SU-DHL-6 (cell line): Measurements from ENCODE around the gene VAMP1.

Experiments used
- H2AFZ ChIP-seq: fragments of 200-600 bp; sonication (generic); 2 replicates; pipeline ENCODE4 v1.6.1; 2014; ENCODE audit warnings: low read depth, mild to moderate bottlenecking, moderate library complexity, mixed read lengths, antibody characterized with exemption, low read length; ENCODE audit not compliant: severe bottlenecking
- H3F3A ChIP-seq: fragments of 200-600 bp; shearing (Covaris generic); 2 replicates; pipeline ENCODE4 v1.6.0; 2016; ENCODE audit warnings: antibody characterized with exemption, mild to moderate bottlenecking; ENCODE audit not compliant: insufficient read depth
- H3K27ac ChIP-seq: fragments of 200-600 bp; sonication (generic); 2 replicates; pipeline ENCODE4 v1.5.1; 2016; ENCODE audit warnings: low read depth, mild to moderate bottlenecking, low read length, moderate library complexity, mixed read lengths
- H3K27me3 ChIP-seq: fragments of 200-600 bp; sonication (generic), shearing (Covaris generic); 2 replicates; pipeline ENCODE4 v1.6.0; 2014; ENCODE audit warnings: mild to moderate bottlenecking, low read length
- H3K36me3 ChIP-seq: fragments of 200-600 bp; sonication (generic); 2 replicates; pipeline ENCODE4 v1.6.1; 2014; ENCODE audit warnings: mild to moderate bottlenecking, low read length, mixed read lengths
- H3K4me2 ChIP-seq: fragments of 300-600, 200-600 bp; shearing (Covaris generic), sonication (generic); 2 replicates; pipeline ENCODE4 v1.6.0; 2014; ENCODE audit warnings: low read length, low read depth, mild to moderate bottlenecking; ENCODE audit not compliant: poor library complexity, severe bottlenecking
- H3K4me3 ChIP-seq: fragments of 200-600 bp; sonication (generic); 2 replicates; pipeline ENCODE4 v1.5.1; 2014; ENCODE audit warnings: antibody characterized with exemption, low read length, mild to moderate bottlenecking, mixed read lengths; ENCODE audit not compliant: insufficient read depth, poor library complexity, severe bottlenecking
- H3K79me2 ChIP-seq: fragments of 200-600 bp; sonication (generic); 2 replicates; pipeline ENCODE4 v1.6.1; 2014; ENCODE audit warnings: mild to moderate bottlenecking, low read length, moderate library complexity; ENCODE audit not compliant: insufficient read depth
- H3K9ac ChIP-seq: fragments of 200-600 bp; sonication (generic); 2 replicates; pipeline ENCODE4 v1.7.0; 2014; ENCODE audit warnings: mild to moderate bottlenecking, low read length
- H3K9me2 ChIP-seq: fragments of 200-600 bp; sonication (generic); replicated peaks from 2 replicates; pipeline ENCODE4 v1.6.1; 2014; ENCODE audit warnings: low read length; ENCODE audit not compliant: insufficient read depth
- H3K9me3 ChIP-seq: fragments of 200-600 bp; sonication (generic); 2 replicates; pipeline ENCODE4 v1.6.1; 2014; ENCODE audit warnings: low read length, mixed read lengths; ENCODE audit not compliant: insufficient read depth
- H4K20me1 ChIP-seq: fragments of 200-600 bp; sonication (generic); 2 replicates; pipeline ENCODE4 v1.6.1; 2014; ENCODE audit warnings: low read depth, mild to moderate bottlenecking, antibody characterized with exemption, low read length, moderate library complexity, mixed read lengths
- CTCF ChIP-seq: fragments of 200-600 bp; sonication (generic); IDR thresholded peaks from one replicate; pipeline ENCODE4 v1.5.1; 2017; ENCODE audit warnings: antibody characterized with exemption, mild to moderate bottlenecking, low read length, moderate library complexity; ENCODE audit not compliant: insufficient read depth, poor library complexity, severe bottlenecking
- EZH2phosphoT487 ChIP-seq: fragments of 200-600 bp; sonication (generic), shearing (Covaris generic); conservative IDR thresholded peaks from 2 replicates; pipeline ENCODE4 v1.6.1; 2018; ENCODE audit warnings: mild to moderate bottlenecking, antibody characterized with exemption, low read length, moderate library complexity, mixed read lengths

VAMP1 gene

DNA sequence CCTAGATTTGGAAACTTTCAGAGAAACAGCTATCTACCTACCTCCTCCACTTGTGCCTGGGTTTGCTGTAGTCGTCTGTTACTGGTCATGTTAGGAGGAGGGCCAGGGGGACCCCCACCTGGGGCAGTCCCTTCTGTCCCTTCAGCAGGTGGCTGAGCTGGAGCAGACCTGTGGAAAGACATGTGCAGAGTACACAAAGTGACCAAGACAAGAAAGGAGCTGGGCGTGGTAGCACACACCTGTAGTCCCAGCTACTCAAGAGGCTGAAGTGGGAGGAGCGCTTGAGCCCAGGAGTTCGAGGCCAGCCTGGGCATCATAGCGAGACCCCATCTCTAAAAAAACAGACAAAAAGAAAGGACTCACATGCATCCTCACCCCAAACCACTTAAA lies 4.3 kb downstream of the VAMP1 start:
- Histone ChIP-seq H3K36me3 (peaks cover 17% of the 10 kb centered on the region), H3F3A (peaks cover 42% of the 10 kb centered on the region), H3K4me2 (no peak overlapping the region), H3K27me3 (no peaks in the 10 kb centered on the region), H3K9ac (no peak overlapping the region), H2AFZ (no peak overlapping the region), H3K27ac (peak overlapping the region; percentile 38), H4K20me1 (no peaks in the 10 kb centered on the region; the same call in 1 of the 2 replicates), H3K79me2 (peaks cover 45% of the 10 kb centered on the region), H3K4me3 (no peak overlapping the region), H3K9me2 (no peaks in the 10 kb centered on the region), H3K9me3 (no peaks in the 10 kb centered on the region)
- no peak for TF ChIP-seq EZH2phosphoT487
- no peak for TF ChIP-seq CTCF

- Histone ChIP-seq H3K36me3 (peaks cover 17% of the 10 kb centered on the region), H3K4me2 (no peak overlapping the region), H4K20me1 (no peaks in the 10 kb centered on the region; the same call in 1 of the 2 replicates), H3K79me2 (peaks cover 45% of the 10 kb centered on the region), H2AFZ (no peak overlapping the region), H3K4me3 (no peak overlapping the region), H3K9ac (no peak overlapping the region), H3K27me3 (no peaks in the 10 kb centered on the region), H3F3A (peaks cover 47% of the 10 kb centered on the region), H3K27ac (peak overlapping the region; percentile 38), H3K9me3 (no peaks in the 10 kb centered on the region), H3K9me2 (no peaks in the 10 kb centered on the region)
- no peak for TF ChIP-seq EZH2phosphoT487
- peak; percentile 81 for TF ChIP-seq CTCF
These were observed 4.9 kb downstream of the VAMP1 start for GRCh38 chr12:6465467-6466183.

DNA sequence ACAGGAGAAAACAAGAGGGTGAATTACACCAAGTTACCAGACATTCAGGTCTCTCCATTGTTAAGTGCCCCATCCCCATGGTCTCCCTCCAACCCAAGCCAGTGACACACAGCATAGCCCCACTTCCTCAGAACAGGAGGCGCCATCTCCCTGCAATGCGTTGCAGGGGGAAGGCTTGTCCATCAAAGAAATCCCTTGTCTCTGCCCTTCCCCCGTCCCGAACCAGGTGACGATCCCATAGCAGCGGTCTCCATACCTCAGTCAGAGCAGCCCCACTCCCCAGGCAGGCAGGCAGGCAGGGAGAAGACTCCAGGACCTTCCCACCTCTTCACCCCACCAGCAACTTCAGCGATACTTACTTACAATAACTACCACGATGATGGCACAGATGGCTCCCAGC lies 5.9 kb downstream of the VAMP1 start:
- H3K9ac ChIP-seq, result no peak overlapping the region
- TF ChIP-seq EZH2phosphoT487 (no peak), CTCF (no peak)
- no peak overlapping the region for H2AFZ ChIP-seq
- peaks cover 17% of the 10 kb centered on the region for H3K36me3 ChIP-seq
- no peaks in the 10 kb centered on the region; the same call in 1 of the 2 replicates for H4K20me1 ChIP-seq
- H3K79me2 ChIP-seq, result peaks cover 36% of the 10 kb centered on the region
- H3K9me3 ChIP-seq, result no peaks in the 10 kb centered on the region
- H3K9me2 ChIP-seq, result no peaks in the 10 kb centered on the region
- H3K27ac ChIP-seq, result no peak overlapping the region
- no peak overlapping the region for H3K4me2 ChIP-seq
- no peaks in the 10 kb centered on the region for H3K27me3 ChIP-seq
- H3F3A ChIP-seq, result peaks cover 47% of the 10 kb centered on the region
- H3K4me3 ChIP-seq, result no peak overlapping the region
